Measurements from ENCODE around the gene DDIT4.
A peak's percentile ranks its signal among the peaks of the same experiment; 100 is the strongest.
"Not testable (repeated sequence)": the region's sequence is repeated elsewhere in the genome, so short reads cannot be mapped to it uniquely, and the experiment has no call there.

The DDIT4 gene

GRCh38 chr10:72267381-72267780 is 6.3 kb upstream of the DDIT4 start:
- Histone ChIP-seq H3K9me3 (no peaks in the 10 kb centered on the region), H3K4me3 (ENCODE audit: low read depth in 1 of 2, low read length in 1 of 2) (no peak overlapping the region), H3K36me3 (no peaks in the 10 kb centered on the region), H3K27ac (no peak overlapping the region), H3K27me3 (no peaks in the 10 kb centered on the region), H3K4me1 (ENCODE audit: control insufficient read depth in 1 of 2, insufficient read depth in 1 of 2, low read depth in 1 of 2, low read length in 1 of 2) (no peaks in the 10 kb centered on the region)
- no peak for TF ChIP-seq CTCF (IDR thresholded peaks at IDR 0.05)

- H3K4me1 ChIP-seq (ENCODE audit: control insufficient read depth in 1 of 2, insufficient read depth in 1 of 2, low read depth in 1 of 2, low read length in 1 of 2), result peaks cover 4 to 5% of the 10 kb centered on the region in 2 experiments
These were observed 5.8 kb upstream of the DDIT4 start for GRCh38 chr10:72267819-72268399.

GRCh38 chr10:72268475-72269200 is 5.1 kb upstream of the DDIT4 start:
- H3K27me3 ChIP-seq; H3K36me3 ChIP-seq; H3K9me3 ChIP-seq; H3K27ac ChIP-seq; H3K4me3 ChIP-seq (ENCODE audit: low read depth in 1 of 2, low read length in 1 of 2): not testable (repeated sequence)
- peaks cover 9 to 11% of the 10 kb centered on the region in 2 experiments for H3K4me1 ChIP-seq (ENCODE audit: control insufficient read depth in 1 of 2, insufficient read depth in 1 of 2, low read depth in 1 of 2, low read length in 1 of 2)

More at GRCh38 chr10:72267819-72268399, 5.8 kb upstream of the DDIT4 start:
- no peak for TF ChIP-seq CTCF (IDR thresholded peaks at IDR 0.05)
- no peaks in the 10 kb centered on the region for H3K36me3 ChIP-seq
- H3K9me3 ChIP-seq, result no peaks in the 10 kb centered on the region
- no peak overlapping the region for H3K4me3 ChIP-seq (ENCODE audit: low read depth in 1 of 2, low read length in 1 of 2)
- no peaks in the 10 kb centered on the region for H3K27me3 ChIP-seq
- H3K27ac ChIP-seq, result no peak overlapping the region

- H3K4me3 ChIP-seq (ENCODE audit: low read depth in 1 of 2, low read length in 1 of 2), result no peak overlapping the region
- no peaks in the 10 kb centered on the region for H3K36me3 ChIP-seq
- H3K9me3 ChIP-seq, result no peaks in the 10 kb centered on the region
- no peaks in the 10 kb centered on the region for H3K27me3 ChIP-seq
- H3K27ac ChIP-seq, result no peak overlapping the region
- TF ChIP-seq CTCF (IDR thresholded peaks at IDR 0.05), result no peak
- H3K4me1 ChIP-seq (ENCODE audit: control insufficient read depth in 1 of 2, insufficient read depth in 1 of 2, low read depth in 1 of 2, low read length in 1 of 2), result peaks cover 21 to 30% of the 10 kb centered on the region in 2 experiments
These were observed 3.0 kb upstream of the DDIT4 start for GRCh38 chr10:72270607-72271281.

- H3K27ac ChIP-seq, result peak overlapping the region; percentile 92
- H3K36me3 ChIP-seq, result no peaks in the 10 kb centered on the region
- no peaks in the 10 kb centered on the region for H3K9me3 ChIP-seq
- peak overlapping the region; percentile 94 to 97 for H3K4me3 ChIP-seq (ENCODE audit: low read depth in 1 of 2, low read length in 1 of 2)
- no peaks in the 10 kb centered on the region for H3K27me3 ChIP-seq
- TF ChIP-seq CTCF (IDR thresholded peaks at IDR 0.05), result no peak
- peaks cover 25 to 30% of the 10 kb centered on the region in 2 experiments for H3K4me1 ChIP-seq (ENCODE audit: control insufficient read depth in 1 of 2, insufficient read depth in 1 of 2, low read depth in 1 of 2, low read length in 1 of 2)
These were observed 875 bp upstream of the DDIT4 start for GRCh38 chr10:72272689-72273409.
